Epithelial cell of proximal tubule (primary cell): ENCODE measurements around the gene UNC5A. TPM values are rescaled to one million over a fixed set of nuclear protein-coding genes. Genes with fewer than 3 reads are reported as not detected.

Source experiments
- DNase-seq: peaks from one replicate; pipeline ENCODE4 v3.0.0-alpha.2; 2011; ENCODE audit warnings: low read depth
- H3K4me3 ChIP-seq: 2 replicates; pipeline ENCODE4 v1.5.1; 2011; ENCODE audit warnings: low read depth, mild to moderate bottlenecking, low read length
- total RNA-seq: library from RNA; depleted of rRNA; stranded (reverse); fragments of >200 nt; gene quantifications from 2 replicates; pipeline ENCODE4 v1.2.3, GENCODE V29; 2015
- TF ChIP-seq, protein P1 (sequence below): conservative IDR thresholded peaks from 2 replicates; pipeline ENCODE4 v1.5.1; 2012; ENCODE audit warnings: low read depth, mild to moderate bottlenecking, low read length

Gene UNC5A
- total RNA-seq, 1 donor from 2014 or later, result 1.2 TPM

DNA sequence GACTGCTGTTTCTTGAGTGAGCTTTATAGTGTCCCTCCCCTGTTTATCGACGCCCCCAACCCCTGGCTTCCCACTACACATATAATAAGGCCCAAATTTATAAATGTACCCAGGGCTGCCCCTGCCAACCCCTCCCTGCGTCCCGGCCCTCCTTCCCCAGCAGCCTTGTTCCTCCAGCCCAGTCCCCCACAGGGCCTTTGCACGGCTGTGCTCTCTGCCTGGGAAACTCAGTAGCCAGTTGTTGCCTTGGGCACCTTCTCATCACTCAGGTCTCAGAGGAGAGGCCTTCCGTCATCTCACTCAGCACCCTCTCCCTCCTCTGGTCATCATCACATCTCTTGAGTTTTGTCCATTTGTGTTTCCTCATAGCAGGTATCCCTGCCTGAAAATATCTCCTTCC is 15.8 kb upstream of the UNC5A start:
- DNase-seq, result no peak
- no peak overlapping the region for H3K4me3 ChIP-seq
- TF ChIP-seq, protein P1, sequence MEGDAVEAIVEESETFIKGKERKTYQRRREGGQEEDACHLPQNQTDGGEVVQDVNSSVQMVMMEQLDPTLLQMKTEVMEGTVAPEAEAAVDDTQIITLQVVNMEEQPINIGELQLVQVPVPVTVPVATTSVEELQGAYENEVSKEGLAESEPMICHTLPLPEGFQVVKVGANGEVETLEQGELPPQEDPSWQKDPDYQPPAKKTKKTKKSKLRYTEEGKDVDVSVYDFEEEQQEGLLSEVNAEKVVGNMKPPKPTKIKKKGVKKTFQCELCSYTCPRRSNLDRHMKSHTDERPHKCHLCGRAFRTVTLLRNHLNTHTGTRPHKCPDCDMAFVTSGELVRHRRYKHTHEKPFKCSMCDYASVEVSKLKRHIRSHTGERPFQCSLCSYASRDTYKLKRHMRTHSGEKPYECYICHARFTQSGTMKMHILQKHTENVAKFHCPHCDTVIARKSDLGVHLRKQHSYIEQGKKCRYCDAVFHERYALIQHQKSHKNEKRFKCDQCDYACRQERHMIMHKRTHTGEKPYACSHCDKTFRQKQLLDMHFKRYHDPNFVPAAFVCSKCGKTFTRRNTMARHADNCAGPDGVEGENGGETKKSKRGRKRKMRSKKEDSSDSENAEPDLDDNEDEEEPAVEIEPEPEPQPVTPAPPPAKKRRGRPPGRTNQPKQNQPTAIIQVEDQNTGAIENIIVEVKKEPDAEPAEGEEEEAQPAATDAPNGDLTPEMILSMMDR, result no peak

DNA sequence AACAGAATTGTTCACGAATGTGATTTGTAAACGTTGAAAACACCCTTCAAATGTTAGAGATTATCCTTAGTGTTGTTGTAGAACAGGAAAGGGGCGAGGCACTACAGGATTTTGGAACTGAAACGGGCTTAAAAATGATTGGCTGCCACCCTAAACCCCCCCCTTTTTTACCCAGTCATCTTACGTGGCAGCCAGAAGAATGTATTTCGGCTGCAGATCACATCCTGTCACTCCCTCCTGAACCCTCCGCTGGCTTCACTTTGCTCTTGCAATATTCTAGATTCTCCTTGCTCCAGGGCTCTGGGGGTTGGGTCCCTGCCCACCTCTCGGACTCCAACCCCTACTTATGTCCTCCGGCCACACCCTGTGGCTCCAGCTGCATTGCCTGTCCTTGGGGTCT is 13.9 kb upstream of the UNC5A start:
- TF ChIP-seq, protein P1, result no peak
- no peak overlapping the region for H3K4me3 ChIP-seq
- DNase-seq, result no peak

DNA sequence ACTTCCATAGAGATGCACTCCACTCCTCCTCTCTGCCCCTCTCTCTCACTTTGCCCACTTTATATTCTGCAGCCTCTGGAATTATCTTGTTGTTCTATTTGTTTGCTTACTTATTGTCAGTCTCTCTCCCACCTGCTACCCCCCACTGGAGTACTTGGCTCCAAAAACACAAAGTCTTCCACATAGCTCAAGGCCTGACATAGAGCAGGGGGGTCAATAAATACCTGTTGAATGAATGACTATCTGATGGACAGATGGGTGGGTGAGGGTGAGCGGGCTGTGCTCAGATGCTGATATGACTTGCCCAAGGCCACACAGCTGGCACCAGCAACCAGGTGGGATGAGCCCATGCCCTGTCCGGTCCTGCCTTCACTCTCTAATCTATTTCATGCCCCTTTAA is 13.4 kb upstream of the UNC5A start:
- no peak overlapping the region for H3K4me3 ChIP-seq
- no peak for DNase-seq
- TF ChIP-seq, protein P1, result no peak

DNA sequence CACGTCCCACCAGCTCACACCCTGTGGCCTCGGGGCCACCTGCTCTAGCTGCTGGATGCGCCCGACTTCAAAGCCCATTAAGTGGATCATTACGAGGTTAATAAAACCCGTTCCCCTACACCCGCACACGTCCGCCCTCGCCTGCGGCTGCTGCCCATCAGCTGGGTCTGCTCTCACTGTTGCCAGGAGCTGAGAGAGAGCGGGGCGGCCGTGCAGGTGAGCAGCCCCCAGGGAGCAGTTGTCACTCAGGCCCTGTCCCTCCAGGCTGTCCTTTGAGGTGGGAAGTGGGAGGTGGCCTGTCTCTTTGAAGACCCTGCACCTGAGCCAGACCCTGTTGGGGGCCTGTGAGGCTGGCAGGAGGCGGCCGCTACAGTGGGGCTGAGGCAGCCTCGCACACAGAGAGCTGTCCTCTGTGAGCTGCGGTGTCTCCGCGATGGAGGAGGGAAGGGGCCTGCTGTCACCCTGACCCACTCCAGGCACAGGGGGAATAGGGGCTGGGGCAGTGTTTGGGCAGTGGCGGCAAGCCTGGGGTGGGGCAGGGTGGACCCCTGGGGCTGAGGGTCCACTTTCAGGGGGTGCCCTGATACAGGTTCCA is 12.8 kb upstream of the UNC5A start:
- DNase-seq, result no peak
- TF ChIP-seq, protein P1, result no peak
- H3K4me3 ChIP-seq, result no peak overlapping the region

DNA sequence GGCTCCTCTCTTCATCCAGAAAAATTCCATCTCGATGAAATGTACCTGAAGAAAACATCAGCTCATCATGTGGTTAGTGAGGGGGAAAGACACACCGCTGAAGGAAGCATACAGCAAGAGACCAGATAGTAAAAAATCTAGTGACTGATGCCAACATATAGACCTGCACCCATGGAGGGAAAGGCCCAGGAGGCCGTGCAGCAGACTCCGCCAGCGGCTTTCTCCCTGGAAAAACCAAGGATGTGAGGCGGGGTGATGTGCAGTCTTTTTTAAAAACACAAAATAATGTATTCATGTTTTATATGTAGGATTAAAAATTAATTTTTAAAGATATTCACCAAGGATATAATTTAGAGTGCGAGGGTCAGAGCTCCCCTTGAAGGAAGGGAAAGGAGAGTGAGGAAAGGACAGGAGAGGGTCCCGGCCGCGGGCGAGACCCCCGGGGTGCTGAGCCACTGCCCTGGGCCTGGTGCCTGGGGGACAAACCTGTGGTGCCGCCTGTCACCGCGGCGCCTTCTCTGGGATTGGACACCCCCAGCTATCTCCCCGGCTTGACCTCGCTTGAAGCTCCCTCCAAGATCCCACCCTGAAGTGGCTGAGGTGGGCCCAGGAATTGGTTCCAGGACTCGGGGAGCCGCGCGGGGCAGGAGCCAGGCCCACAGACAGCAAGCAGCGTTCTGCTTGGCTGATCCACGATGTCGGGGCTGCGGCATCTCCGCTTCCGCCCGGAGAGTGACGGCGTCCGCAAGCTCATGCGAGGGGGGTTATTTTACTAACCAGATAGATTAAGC is 12.1 kb upstream of the UNC5A start:
- DNase-seq, result no peak
- no peak overlapping the region for H3K4me3 ChIP-seq
- TF ChIP-seq, protein P1, result no peak

DNA sequence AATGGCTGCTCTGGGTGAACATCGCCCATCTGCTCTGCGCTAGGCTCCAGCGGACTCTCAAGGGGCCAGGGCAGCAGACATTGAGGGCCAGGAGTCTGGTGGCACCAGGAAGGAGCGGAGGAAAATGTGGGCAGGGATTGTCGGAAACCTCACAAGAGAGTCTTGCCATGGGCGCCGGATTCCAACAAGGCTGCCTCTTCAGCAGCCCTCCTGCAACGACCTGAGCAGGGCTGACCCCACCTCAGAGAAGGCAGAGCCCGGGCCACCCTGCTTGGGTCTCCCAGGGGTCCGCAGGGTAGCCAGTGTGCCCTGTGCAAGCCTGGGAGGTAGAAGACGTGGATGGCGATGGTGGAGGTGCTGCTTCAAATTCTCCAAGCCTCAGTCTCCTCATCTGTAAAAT is 11.4 kb upstream of the UNC5A start:
- no peak for DNase-seq
- H3K4me3 ChIP-seq, result no peak overlapping the region
- TF ChIP-seq, protein P1, result no peak

DNA sequence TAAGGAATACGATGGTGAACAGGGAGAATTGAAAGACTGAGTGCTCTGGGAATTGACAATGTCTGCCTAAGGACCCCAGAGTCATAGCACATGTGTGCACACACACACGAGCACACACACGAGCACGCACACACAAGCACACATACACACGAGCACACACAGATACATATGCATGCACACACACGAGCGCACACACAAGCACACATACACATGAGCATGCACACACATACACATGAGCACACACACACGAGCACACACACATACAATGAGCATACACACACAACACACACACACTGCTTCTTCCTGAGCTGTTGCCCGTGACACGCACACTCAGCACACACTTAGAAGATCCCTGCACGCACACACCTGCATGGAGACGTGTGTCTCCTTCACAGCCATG is 10.9 kb upstream of the UNC5A start:
- H3K4me3 ChIP-seq, result no peak overlapping the region
- no peak for DNase-seq
- TF ChIP-seq, protein P1, result no peak
